Heart left ventricle (tissue), 16 donors: ENCODE data around the gene CYTH4. TPM values are rescaled to one million over a fixed set of nuclear protein-coding genes. Genes with fewer than 3 reads are reported as not detected.

ENCODE experiments used
- ATAC-seq, 4 donors: fragments of 200-7000 bp; cut with Tn5 transposase; one replicate each; pipeline ENCODE4 v1.9.1; 2020 to 2022; ENCODE audit warnings: moderate library complexity in 4 of 4, mild to moderate bottlenecking in 3 of 4, moderate number of reproducible peaks in 1 of 4
- DNase-seq, 5 donors: peaks; one replicate each; pipeline ENCODE4 v3.0.0-alpha.2; 2020
- H3K27ac ChIP-seq, 12 donors: fragments of 200-600 bp; sonication (generic) in 4 of 12; one replicate each; pipeline versions ENCODE4 v1.5.0 to v1.8.0; 2016 to 2022; ENCODE audit warnings: mild to moderate bottlenecking in 2 of 12
- H3K27me3 ChIP-seq, 9 donors: fragments of 200-600 bp; sonication (generic) in 2 of 9; one replicate each; pipeline versions ENCODE4 v1.5.1 to v1.8.0; 2016 to 2022; ENCODE audit warnings: mild to moderate bottlenecking in 3 of 9
- H3K36me3 ChIP-seq, 9 donors: fragments of 200-600 bp; sonication (generic) in 2 of 9; one replicate each; pipeline versions ENCODE4 v1.5.0 to v1.8.0; 2018 to 2022; ENCODE audit warnings: mild to moderate bottlenecking in 2 of 9
- H3K4me1 ChIP-seq, 12 donors: fragments of 200-600 bp; sonication (generic) in 4 of 12; one replicate each; pipeline versions ENCODE4 v1.5.0 to v1.8.0; 2016 to 2022; ENCODE audit warnings: mild to moderate bottlenecking in 3 of 12
- H3K4me3 ChIP-seq, 12 donors: fragments of 200-600 bp; sonication (generic) in 4 of 12; one replicate each; pipeline versions ENCODE4 v1.5.0 to v1.8.0; 2017 to 2022; ENCODE audit warnings: mild to moderate bottlenecking in 9 of 12, moderate library complexity in 4 of 12
- H3K9me3 ChIP-seq, 12 donors: fragments of 200-600 bp; sonication (generic) in 4 of 12; one replicate each; pipeline versions ENCODE4 v1.5.0 to v1.8.0; 2016 to 2022; ENCODE audit warnings: mild to moderate bottlenecking in 1 of 12
- CTCF ChIP-seq, 12 donors: fragments of 200-600 bp; sonication (generic) in 4 of 12; IDR thresholded peaks; one replicate each; pipeline versions ENCODE4 v1.5.0 to v1.8.0; 2018 to 2022; ENCODE audit warnings: antibody characterized with exemption in 12 of 12, mild to moderate bottlenecking in 5 of 12
- POLR2A ChIP-seq, 2 donors: fragments of 450-650 bp; IDR thresholded peaks; one replicate each; pipeline ENCODE4 v1.6.1; 2017; ENCODE audit warnings: antibody characterized with exemption in 2 of 2, mild to moderate bottlenecking in 2 of 2, moderate library complexity in 2 of 2
- WGBS, 4 donors: extraction: QIAGEN DNeasy Blood & Tissue Kit in 2 of 4; methylation state at CpG; one replicate each; pipeline versions ENCODE4 v1.1.5 to v1.1.7; 2013 to 2018; 5-methylcytosine and 5-hydroxymethylcytosine counted together
- intact Hi-C, 10 donors: fragments of 100-400 bp; cut with DNase I; formaldehyde crosslinking; loops; one replicate each; pipeline versions ENCODE4 v1.11.1 to v1.14.2; 2022
- polyA plus RNA-seq, 2 donors: library from polyadenylated mRNA; stranded (reverse); fragments of 200-250 nt; gene quantifications; one replicate each; pipeline ENCODE4 v1.2.3, GENCODE V29; 2013
- total RNA-seq, 9 donors: library from RNA; depleted of rRNA in 2 of 9; stranded (reverse); fragments of >200 nt in 2 of 9; fragmentation: NEBNext Ultra II Directional in 3 of 9; extraction: Animal tissue kit (Norgen Biotek cat#: 25700) in 3 of 9; gene quantifications; one replicate each; pipeline versions ENCODE4 v1.1.0 to v1.2.4, GENCODE V29; 2016 to 2023
- donor health status: ischemic (EF 13 %, LVEDD 7.1; RV severe dilation, severe dysfunction).
- donor health status: healthy with polysubstance abuse.
- donor health status: DM: no; HTN: yes; CAD: no.
- donor health status: DM: no; HTN: no; CAD: no.
- donor health status: ischemic (EF 25% LVEDD 6.9; RV normal size, moderate dysfunction).
- donor health status: ischemic (EF 25% LVEDD 5.7; RV mildly dilated, moderate dysfunction).
- donor health status: healthy.
- donor health status: DM: yes; HTN: yes; CAD: no.
- donor health status: ischemic (EF 35%, LVEDD 5.7; RV mildly dilated, moderate dysfunction).
- donor health status: nonischemic (EF 11% LVEDD 7.7; RV severe dilation, severe dysfunction).
- donor health status: DM: yes; HTN: yes; CAD: no.
- donor health status: PGD.
- donor health status: ischemic (EF 29% LVEDD 5.4; RV normal size, mild dysfunction).
- donor health status: nonischemic (EF 23%, LVEDD 6.1; RV moderate dilation, normal function).

Gene CYTH4
- total and polyA plus RNA-seq, 11 donors: 2.4 to 57.8 (median 4.3) TPM

- 50 to 84% (median 61%) methylated on average over 5 to 19 of the region's 19 CpGs for WGBS, 4 donors
- peaks cover 0 to 77% (median 0%) of the 10 kb centered on the region in 12 donors for H3K4me1 ChIP-seq
- peak overlapping the region in 2 of 12 donors; percentile 48 to 77 for H3K4me3 ChIP-seq
- peaks cover 0 to 19% (median 0%) of the 10 kb centered on the region in 9 donors for H3K36me3 ChIP-seq
- peaks cover 0 to 84% (median 43%) of the 10 kb centered on the region in 9 donors for H3K27me3 ChIP-seq
- TF ChIP-seq POLR2A (IDR thresholded peaks at IDR 0.05) (no peak), CTCF (IDR thresholded peaks at IDR 0.05) (no peak)
- no peaks in the 10 kb centered on the region for H3K9me3 ChIP-seq
- peak in 1 of 4 donors; percentile 14 for ATAC-seq
- peak overlapping the region in 1 of 12 donors; percentile 90 for H3K27ac ChIP-seq
- intact Hi-C loops: no loop called here
- DNase-seq: no peak
Observed at GRCh38 chr22:37241351-37242142, 40.8 kb upstream of the CYTH4 start.

GRCh38 chr22:37242395-37242918, 39.9 kb upstream of the CYTH4 start:
- peaks cover 0 to 18% (median 0%) of the 10 kb centered on the region in 9 donors for H3K36me3 ChIP-seq
- no peaks in the 10 kb centered on the region for H3K9me3 ChIP-seq
- 24 to 43% (median 39%) methylated on average over 16 of the region's 16 CpGs for WGBS, 4 donors
- H3K4me3 ChIP-seq: peak overlapping the region in 4 of 12 donors; percentile 33 to 77 (median 43)
- intact Hi-C loops: no loop called here
- peaks cover 0 to 68% (median 0%) of the 10 kb centered on the region in 12 donors for H3K4me1 ChIP-seq
- ATAC-seq: peak in 3 of 4 donors; percentile 60 to 69 (median 67)
- DNase-seq: peak; percentile 40 to 80 (median 62)
- H3K27ac ChIP-seq: peak overlapping the region in 2 of 12 donors; percentile 9 to 90
- TF ChIP-seq POLR2A (IDR thresholded peaks at IDR 0.05) (no peak), CTCF (IDR thresholded peaks at IDR 0.05) (no peak)
- peaks cover 0 to 78% (median 41%) of the 10 kb centered on the region in 9 donors for H3K27me3 ChIP-seq

DNA sequence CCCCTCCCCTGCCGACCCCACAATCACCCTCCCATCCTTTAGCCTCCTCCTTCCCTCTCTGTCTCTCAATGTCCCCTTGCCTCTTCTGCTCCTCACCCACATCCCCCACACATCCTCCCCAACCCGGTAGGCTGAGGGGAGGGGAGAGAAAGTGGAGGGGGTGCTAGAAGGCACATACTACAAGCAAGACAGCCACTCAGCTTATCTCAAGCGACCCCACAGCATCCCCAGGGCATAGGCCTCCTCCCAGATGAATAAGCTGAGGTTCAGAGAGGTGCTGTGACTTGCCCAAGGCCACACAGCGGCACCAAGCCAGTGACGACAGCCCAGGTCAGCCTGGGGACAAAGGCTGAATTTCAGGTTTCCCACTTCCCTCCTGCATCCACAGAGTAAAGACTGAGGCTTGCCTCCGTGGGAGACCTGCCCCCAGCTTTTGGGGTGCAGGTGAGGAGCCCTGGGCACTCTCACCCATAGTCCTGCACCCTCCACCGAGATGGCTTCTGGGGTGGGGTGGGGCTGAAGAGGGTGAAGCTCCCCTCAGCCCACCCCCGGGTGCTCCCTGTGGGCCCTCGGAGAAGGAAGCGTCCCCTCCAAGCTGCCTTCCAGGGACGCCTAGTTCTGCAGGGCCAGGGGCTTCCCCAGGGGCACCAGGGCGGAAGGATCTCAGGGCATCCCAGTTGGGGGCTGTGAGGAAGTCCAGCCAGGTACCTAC, 38.8 kb upstream of the CYTH4 start:
- TF ChIP-seq POLR2A (IDR thresholded peaks at IDR 0.05): no peak
- TF ChIP-seq CTCF (IDR thresholded peaks at IDR 0.05): no peak
- Histone ChIP-seq H3K9me3 (no peaks in the 10 kb centered on the region), H3K4me1 (peaks cover 0 to 64% (median 0%) of the 10 kb centered on the region in 12 donors), H3K4me3 (peak overlapping the region in 11 of 12 donors; percentile 4 to 77 (median 33)), H3K27me3 (peaks cover 0 to 67% (median 36%) of the 10 kb centered on the region in 9 donors), H3K27ac (peak overlapping the region in 3 of 12 donors; percentile 14 to 90 (median 30)), H3K36me3 (peaks cover 0 to 18% (median 0%) of the 10 kb centered on the region in 9 donors)
- intact Hi-C loops: no loop called here
- ATAC-seq (peak in 2 of 4 donors; percentile 5 to 8), DNase-seq (no peak)
- 31 to 61% (median 43%) methylated on average over 9 to 12 of the region's 12 CpGs for WGBS, 4 donors
